Activated T-cell treated with anti-CD3 and anti-CD28 coated beads for 48 hours (primary cell): ENCODE data around the gene ADAM12.

Experiments used
- DNase-seq: peaks from one replicate; pipeline ENCODE4 v3.0.0-alpha.2; 2020; ENCODE audit warnings: low read depth

ADAM12 gene

DNA sequence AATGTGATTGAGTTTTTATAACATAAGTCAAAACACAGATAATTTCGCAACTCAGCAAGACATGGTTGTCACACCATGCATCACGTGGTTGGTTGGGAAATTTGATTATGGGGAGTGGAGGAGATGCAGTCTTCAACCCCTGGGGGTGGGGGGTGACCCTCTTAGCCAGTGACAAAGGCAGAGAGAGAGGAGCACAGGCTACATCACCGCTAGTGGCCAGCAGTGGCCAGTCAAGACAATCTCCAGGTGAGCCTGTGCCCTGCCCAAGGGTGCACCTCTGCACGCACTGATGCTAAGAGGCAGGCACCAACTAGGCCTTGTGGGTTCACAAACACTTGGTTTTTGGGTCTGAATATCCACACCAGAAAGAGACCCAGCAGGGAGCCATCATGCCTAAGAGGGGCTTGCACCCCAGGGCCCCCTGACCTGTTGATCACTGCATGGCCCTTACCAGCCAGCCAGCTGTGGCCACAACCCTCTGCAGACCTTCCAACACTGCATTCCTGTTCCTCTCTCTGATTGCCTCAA, 247.5 kb downstream of the ADAM12 start:
- DNase-seq = no peak

DNA sequence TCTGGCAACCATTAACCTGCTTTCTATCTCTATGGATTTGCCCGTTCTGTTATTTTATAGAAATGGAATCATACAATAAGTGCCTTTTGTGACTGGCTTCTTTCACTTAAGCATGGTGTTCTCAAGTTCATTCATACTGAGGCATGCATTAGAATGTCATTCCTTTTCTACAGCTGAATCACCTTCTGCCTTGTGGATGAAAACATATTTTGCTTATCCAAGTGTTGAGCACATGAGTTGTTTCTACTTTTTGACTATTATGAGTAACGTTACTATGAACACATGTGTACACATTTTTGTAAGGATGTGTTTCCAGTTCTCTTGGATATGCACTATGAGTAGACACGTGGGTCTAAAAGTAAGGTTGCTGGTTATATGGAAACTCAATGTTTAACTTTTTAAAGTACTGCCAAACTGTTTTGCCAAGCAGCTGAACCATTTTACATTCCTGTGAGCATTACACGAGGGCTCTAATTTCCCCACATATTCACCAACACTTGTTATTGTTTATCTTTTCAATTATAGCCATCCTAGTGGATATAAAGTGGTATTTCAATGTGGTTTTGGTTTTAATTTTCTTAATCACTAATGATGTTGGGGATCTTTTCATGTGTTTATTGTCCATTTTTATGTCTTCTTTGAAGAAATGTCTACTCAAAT, 250.6 kb downstream of the ADAM12 start:
- DNase-seq = no peak

DNA sequence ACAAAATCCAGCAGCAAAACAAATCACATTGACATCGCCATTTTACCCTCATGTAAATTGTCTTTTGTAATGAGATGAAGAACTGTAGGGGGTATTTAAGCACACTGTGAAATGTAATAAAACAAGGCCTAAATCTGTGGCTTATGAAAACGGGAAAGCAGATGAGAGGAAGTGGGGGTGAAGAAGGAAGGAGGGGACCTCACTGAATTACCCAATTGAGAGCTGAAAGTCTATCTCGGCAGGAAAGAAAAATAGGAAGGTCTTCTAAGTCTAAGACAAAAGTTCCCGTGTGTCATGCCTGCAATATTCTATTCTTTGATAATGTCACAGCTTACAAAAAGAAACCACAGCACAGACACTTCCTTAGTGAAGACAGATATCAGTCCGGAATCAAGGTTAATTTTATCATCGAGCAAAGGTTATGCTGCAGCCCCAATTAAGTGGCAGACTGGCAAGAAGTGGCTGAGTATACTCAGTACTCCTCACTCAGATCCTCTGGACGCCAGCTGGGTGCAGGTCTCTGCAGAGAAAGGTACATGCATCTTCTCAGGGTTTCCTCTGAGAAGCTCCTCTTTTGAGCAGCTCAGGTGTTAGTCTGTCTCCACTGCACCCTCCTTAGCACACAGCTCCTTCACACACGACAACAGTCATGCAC, 252.2 kb downstream of the ADAM12 start:
- DNase-seq = no peak

DNA sequence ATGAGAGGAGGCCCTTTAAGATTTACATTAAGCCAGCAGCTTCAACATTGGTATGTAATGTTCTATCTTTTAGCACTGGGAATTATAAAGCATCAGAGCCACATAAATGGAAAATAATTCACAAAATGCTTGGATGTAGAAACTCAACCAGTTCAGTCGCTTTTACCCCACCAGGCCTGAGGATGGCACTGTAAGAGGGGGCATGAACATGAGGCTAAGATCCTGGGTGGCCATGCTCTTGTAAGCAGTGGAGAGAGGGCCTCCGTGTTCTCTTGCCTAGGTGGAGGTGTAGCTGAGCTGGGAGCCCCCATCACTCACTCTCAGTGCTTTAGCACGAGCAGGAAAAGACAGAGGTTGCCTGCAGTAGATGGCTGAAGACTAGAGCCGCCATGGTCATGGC, 253.1 kb downstream of the ADAM12 start:
- no peak for DNase-seq

DNA sequence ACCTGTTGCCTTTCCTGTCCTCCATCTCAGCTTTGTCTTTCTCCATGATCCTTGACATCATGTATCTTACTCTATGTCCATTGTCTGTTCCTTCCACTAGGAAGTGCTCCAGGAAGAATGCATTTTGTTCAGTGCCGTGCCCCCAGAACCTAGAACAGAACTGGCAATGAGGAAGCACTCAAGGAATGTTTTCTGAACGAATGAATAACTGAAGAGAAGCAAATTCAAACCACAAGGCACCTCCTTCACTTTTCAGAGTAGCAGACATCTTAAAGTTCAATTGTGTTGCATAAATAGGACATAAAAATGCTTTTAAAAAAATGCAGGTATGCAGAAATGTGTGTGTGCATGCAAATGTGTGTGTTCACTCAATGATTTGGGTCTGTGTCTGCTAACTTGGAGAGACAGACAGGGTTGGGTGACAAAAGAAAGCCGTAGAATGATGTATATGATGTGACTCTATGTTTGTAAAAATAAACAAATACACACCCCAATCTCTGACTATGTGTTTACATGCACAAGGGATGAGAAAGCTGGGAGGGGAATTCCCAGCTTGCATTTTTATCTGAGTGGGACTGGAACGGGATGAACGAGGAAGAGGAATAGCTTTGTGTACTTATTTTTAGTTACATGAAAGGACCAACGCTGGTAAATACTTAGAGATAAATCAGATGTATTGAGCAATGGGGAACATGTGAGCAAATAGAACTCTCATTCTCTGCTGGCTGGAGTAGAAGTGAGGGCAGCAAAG, 254.2 kb downstream of the ADAM12 start:
- no peak for DNase-seq

DNA sequence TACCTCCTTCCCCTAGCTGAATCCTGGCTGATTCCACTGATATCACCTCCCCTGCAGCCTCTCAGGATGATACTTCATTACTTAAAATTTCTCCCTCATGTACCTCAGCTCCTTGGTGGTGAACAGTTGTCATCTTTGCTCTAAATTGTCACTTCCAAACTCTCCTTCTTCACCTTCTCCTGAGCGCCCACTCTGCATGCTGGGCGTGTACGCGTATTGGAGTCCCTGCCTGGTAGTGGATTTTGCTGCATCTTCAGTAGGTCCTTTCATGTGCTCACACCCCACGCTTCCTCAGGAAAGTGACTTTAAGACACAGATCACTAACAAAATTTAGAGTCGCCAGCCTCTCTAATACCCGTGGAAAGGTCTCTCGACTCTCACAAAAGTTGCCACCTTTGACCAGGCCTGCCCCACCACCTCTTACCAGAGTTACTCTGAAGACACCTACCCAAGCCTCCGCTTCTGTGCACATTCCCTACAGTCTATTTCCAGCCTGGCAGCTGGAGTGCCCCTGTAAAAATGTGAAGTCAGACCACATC, 255.1 kb downstream of the ADAM12 start:
- no peak for DNase-seq

DNA sequence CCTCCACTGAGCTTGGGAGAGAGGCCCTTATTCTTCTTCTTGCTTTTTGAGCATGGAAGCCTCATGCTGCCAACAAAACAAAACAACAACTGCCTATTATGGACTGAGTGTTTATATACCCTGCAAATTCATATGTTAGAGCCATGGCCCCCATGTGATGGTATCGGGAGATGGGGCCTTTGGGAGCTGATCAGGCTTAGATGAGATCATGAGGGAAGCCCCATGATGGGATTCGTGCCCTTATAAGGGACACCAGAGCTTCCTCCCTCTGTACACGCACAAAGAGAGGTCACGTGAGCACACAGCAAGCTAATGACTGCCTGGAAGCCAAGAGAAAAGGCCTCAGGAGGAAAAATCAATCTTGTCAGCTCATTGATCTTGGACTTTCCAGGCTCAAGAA, 256.9 kb downstream of the ADAM12 start:
- no peak for DNase-seq

DNA sequence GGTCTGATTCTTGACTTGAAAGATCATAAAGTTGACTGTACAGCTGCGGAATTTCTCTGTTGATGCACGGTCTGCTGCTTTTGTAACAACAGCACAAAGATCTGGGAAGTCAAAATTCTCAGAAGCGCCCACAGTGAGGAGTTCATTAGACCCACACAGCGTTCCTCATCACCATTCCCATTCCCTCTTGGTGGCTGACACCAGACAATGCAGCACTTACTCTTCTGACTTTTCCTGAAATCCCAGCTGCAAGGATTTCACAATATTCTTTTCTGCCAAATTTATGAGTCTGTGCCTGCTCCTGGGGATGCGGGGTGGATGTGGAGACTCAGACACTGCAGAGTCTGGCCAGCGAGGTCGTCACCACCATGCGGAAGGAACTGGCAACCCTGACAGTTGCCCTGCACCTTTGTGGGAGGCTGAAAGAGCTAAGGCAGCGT, 258.0 kb downstream of the ADAM12 start:
- no peak for DNase-seq

DNA sequence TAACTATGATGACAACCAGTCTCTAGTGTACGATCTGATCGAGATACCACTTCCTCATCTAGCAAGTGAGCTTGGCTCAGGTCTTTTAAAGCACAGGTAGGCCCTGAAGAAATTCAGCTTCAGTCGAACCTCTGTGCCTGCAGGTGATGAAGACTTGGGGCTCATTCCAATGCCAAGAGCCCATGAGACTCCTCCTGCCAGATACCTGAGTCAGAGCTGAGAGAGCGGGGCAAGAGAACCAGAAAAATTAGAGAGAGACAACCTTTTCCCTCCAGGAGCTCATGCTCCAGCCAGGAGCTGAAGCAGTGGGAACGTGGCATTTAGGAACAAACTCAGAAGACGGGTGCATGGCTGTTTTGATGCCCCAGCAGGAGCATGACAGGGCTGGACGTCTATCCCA, 259.3 kb downstream of the ADAM12 start:
- no peak for DNase-seq

DNA sequence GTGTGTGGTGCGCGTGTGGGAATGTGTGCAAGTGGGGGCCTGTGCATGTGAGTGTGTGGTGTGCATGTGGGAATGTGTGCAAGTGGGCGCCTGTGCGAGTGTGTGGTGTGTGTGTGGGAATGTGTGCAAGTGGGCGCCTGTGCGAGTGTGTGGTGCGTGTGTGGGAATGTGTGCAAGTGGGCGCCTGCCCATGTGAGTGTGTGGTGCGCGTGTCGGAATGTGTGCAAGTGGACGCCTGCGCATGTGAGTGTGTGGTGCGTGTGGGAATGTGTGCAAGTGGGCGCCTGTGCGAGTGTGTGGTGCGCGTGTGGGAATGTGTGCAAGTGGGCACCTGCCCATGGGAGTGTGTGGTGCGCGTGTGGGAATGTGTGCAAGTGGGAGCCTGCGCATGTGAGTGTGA, 259.7 kb downstream of the ADAM12 start:
- DNase-seq = no peak

DNA sequence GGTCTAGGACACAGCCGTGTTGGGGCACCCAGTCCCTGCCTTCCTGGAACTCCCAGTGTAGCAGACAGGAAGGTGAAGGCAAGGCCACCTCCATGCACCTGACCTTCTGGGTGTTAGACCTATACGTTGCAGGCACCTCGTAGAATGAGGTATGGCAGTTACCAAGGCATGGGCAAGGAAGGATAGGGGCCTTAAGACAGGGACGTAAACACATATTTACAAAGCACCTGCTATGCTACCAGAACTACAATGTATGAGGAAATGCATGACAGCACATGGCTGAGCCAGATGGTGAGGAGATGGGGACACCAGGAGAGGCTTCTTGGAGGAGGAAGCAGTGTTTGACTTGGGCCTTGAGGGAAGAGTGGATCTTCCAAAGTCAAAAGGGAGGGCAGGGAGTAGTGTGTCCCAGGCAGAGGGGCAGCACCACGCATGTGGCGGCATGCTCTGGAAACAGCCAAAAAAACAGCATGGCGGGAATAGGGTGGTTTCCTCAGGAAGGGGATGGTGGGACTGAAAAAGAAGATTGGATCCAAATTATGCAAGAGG, 260.7 kb downstream of the ADAM12 start:
- no peak for DNase-seq

DNA sequence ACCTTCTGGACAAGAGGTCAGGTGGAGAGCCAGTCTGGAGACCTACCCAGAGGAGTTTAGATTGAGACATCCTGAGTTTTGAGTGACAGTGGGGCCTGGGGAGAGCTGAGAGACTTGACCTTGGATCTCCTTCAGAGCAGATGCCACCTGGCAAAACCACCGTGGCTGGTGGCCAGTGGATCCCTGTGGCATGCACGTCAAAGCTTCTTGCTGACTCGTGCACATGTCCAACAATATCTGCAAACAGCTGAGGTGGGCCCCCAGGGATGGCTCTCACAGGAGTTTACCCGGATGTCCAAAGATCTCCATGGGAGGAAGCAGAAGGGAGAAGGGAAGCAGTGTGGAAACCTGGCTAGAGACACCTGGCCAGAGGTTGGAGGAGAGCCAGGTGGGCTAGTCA, 261.4 kb downstream of the ADAM12 start:
- DNase-seq = no peak

DNA sequence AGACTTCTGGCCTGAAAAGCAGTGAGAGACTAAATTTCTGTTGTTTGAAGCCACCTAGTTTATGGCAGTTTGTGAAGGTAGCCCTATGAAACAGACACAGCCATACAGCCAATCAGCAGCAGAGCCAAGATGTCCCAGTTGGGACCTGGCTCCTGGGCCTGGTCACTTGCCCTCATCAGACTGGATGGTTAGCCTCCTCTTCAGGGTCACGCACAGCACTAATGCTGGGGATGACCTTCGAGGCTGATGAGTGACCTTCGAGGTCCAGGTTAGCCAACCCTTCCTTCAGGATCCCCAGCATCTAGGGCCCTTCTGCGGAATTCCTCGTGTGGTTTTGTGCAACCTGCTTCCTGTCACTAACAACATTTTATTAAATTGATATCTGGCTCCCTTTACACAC, 262.3 kb downstream of the ADAM12 start:
- DNase-seq = no peak

DNA sequence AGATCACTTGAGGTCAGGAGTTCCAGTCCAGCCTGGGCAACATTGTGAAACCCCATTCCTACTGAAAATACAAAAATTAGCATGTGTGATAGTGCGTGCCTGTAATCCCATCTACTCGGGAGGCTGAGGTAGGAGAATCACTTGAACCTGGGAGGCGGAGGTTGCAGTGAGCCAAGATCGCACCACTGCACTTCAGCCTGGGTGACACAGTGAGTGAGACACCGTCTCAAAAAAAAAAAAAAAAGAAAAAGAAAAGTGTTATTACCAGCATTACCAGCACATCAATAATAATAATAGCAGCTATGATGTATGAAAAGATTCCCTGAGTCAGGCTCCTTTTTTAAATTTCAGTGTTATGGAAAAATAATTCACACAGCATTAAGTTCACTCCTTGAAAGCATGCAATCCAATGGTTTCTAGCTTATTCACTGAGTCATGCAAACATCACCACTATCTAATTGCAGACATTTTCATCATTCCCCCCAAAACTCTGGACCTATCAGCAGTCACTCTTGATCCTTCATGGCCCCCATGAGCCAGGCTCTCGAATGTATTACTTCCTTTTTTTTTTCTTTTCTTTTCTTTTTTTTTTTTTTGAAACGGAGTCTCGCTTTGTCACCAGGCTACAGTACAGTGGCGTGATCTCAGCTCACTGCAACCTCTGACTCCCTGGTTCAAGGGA, 263.5 kb downstream of the ADAM12 start:
- DNase-seq = no peak

DNA sequence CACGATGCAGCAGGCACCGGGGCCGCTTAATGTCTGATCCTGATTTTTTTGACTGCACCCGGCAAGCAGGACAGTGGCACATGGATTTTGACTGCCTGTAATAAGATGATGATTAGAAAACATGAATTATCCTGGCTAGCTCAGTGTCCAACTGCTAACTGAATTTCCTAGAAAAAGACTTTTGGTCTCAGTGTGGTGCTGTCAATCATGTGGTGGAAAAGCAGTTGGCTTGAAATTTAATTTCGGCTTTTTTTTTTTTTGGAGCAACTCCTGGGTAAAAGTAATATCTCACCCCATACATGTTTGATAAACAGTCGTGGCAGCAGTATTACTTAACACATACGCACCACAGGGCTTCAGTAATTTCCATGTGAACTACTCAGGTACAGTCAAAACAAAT, 264.2 kb downstream of the ADAM12 start:
- DNase-seq = no peak

DNA sequence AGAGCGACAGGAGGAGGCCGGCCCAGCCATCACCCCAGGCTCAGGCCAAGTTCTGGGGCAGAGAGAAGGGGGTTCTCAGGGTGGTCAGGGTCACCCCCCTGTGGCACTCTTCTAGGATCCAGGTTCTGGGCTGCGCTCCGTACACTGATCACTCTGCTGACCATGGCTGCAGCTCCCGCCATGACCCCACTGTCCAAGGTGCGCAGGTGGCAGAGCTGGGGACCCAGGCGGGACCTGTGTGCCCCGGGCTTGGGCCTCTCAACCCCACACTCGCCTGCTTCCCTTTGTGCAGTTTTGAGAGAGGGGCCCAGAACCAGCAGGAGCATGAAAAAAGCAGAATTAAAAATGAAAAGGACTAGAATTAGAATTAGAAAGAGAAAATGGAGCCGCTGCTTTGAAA, 264.8 kb downstream of the ADAM12 start:
- DNase-seq = no peak

DNA sequence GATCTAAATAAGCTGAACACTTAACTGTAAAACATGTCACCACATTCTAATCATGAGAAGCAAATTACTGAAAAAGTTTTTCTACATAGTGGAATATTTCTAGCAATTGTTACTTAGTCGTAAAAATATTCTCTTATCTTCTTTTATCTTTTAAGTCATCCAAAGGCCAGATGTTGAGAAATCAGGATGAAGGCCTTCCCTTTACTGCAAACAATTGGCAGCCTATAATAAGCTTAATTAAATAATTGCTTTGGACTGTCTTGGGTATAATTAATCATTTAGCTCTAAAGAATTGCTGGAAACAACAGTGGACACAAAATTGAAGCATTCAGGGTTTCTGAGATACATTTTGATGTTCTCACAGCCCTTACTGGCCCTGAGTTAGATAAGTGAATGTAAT, 265.4 kb downstream of the ADAM12 start:
- no peak for DNase-seq

DNA sequence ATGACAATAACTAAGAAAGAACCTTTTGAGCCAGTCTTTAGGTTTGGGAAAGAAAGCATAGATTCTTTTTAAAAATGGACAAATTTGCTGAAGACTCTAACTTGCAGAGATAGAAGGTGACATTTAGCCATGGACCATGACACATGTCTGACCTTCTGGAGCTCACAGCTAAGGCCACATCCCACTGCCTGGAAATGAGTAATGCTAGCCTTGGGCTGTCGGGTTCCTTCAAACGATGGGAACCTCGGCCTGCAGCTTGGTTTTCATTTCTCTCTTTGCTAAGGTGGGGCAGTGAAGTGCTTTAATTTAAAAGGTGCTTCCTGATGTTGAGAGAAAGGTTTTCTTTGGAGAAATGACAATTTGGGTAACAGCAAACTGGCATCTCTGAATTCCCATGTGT, 268.7 kb downstream of the ADAM12 start:
- no peak for DNase-seq

DNA sequence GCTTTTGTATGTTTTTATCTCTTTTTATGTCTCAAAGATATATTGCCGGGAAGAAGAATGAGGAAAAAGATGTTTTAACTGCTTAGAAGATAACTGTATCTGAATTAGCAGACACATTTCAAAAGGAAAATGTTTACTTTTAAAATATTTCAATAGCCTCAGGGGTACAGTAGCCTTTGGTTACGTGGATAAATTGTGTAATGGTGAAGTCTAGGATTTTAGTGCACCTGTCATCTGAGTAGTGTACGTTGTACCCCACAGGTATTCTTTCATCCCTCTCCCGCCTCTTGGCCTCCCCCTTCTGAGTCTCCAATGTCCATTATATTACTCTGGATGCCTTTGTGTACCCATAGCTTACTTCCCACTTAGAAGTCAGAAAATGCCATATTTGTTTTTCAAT, 269.8 kb downstream of the ADAM12 start:
- no peak for DNase-seq

DNA sequence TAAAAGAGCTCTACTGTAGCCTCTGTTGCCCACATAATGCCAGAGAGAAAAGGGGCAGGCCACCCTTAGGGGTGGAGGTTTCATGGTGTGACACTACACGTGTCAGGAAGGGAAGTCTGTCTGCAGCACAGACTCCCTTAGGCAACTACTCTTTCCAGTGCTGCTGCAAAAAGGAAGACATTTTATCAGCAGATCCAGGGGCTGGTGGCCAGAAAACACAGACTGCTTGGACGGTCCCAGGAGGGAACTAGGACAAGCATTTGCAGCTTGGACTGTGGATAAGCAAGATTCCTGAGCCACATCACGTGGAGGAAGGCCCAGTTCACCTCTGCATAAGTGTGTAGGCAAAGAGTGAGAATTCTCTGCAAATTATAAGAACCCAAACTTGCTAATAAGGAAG, 271.1 kb downstream of the ADAM12 start:
- DNase-seq = no peak

DNA sequence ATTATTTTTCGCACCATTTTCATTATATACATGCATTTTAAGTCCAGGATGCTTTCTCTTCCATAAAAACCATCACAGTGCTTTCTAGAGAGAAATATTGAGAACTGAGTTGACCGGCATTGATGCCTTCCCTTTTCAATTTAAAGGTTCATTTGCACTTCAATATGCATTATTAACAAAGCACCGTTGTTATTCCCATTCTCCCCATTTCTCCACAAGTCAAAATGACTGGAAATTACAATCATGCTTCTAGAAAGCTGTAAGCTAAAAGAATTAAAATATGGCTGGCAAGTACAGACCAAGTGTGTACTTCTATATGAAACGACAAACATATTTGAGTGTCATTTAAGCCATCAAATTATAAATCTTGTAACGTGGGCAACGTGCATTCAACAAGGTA, 272.4 kb downstream of the ADAM12 start:
- no peak for DNase-seq
